ENCODE results near the gene TTLL12. TPM values are rescaled to one million over a fixed set of nuclear protein-coding genes. Genes with fewer than 3 reads are reported as not detected.

Gene TTLL12
- total RNA-seq, 2 experiments from 2014 or later = 66.5 to 71.5 TPM

DNA sequence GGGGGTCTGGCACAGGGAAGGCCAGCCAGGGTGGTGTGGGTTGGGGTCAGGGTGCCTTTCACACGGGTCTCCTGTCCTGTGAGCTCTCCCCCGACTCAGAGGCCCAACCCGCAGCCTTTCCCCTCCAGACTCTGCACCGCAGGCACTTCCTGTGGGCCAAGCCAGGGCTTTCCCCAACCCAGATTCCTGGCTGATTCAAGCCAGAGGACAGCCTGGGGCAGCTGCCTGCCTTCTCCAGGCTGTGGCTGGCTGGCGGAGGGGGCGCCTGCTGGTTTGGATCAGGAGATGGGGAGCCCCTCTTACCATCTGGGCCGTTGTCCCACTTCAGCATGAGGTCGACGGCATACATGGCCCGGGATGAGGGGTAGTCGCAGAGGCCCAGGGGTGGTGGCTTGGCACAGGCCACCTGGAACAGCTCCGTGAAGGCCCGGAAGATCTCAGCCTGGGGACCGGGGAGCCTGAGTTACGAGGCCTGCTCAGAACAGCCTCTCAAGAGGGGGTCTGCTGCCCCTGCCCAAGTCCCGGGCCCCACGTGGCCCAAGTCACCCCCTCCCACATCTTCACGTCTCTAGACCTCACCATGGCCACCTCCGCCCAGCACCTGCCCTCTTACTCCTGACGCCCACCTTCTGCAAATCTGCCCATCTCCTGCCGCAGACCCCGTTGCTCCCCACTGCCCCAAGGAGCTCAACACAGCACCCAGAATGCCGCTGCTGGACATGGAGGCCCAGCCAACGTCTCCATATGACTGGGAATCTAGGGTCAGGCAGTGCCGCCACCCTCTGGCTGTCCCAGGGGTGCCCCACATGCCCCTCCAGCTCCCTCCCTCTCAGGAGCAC, 18.2 kb downstream of the TTLL12 start:
- H3K36me3 ChIP-seq (ENCODE audit: insufficient read depth, low read length) = peaks cover 59% of the 10 kb centered on the region
- CTCF ChIA-PET (ENCODE audit: unreplicated experiment) = no interaction called here
- no TSS peak for BruUV-seq (replicated peaks)

GRCh38 chr22:43167001-43167589, 19.8 kb downstream of the TTLL12 start:
- Histone ChIP-seq H2AFZ (ENCODE audit: low read length) (no peak overlapping the region), H4K20me1 (ENCODE audit: insufficient read depth, low read length) (no peaks in the 10 kb centered on the region), H3K4me3 (ENCODE audit: low read depth, low read length, poor library complexity, severe bottlenecking) (no peak overlapping the region), H3K79me2 (ENCODE audit: insufficient read depth, low read depth, low read length) (no peaks in the 10 kb centered on the region), H3K36me3 (ENCODE audit: insufficient read depth, low read length) (peaks cover 46% of the 10 kb centered on the region), H3K4me1 (ENCODE audit: insufficient read depth, low read length, poor library complexity, severe bottlenecking) (no peaks in the 10 kb centered on the region), H3K9me2 (ENCODE audit: insufficient read depth, low read length) (no peaks in the 10 kb centered on the region), H3K4me2 (ENCODE audit: low read length) (no peak overlapping the region), H3K9me3 (ENCODE audit: low read length) (no peaks in the 10 kb centered on the region), H3K27ac (ENCODE audit: low read depth, low read length, poor library complexity, severe bottlenecking) (no peak overlapping the region)
- POLR2A ChIA-PET = no interaction called here
- TF ChIP-seq CTCF (conservative IDR thresholded peaks at IDR 0.05; ENCODE audit: low read length) (no peak), EZH2phosphoT487 (IDR thresholded peaks at IDR 0.05; ENCODE audit: borderline replicate concordance, low read depth, low read length) (no peak)
- BruUV-seq (replicated peaks) = TSS peak; percentile 89
- CTCF ChIA-PET (ENCODE audit: unreplicated experiment) = no interaction called here
- intact Hi-C loops (cut with micrococcal nuclease; ENCODE audit: unreplicated experiment) = no loop called here
- no peak for DNase-seq (ENCODE audit: low spot score)

More for the DNA sequence above, 18.2 kb downstream of the TTLL12 start:
- Histone ChIP-seq H4K20me1 (ENCODE audit: insufficient read depth, low read length) (no peaks in the 10 kb centered on the region), H2AFZ (ENCODE audit: low read length) (no peak overlapping the region), H3K4me2 (ENCODE audit: low read length) (no peak overlapping the region), H3K9me3 (ENCODE audit: low read length) (no peaks in the 10 kb centered on the region), H3K4me3 (ENCODE audit: low read depth, low read length, poor library complexity, severe bottlenecking) (no peak overlapping the region), H3K4me1 (ENCODE audit: insufficient read depth, low read length, poor library complexity, severe bottlenecking) (no peaks in the 10 kb centered on the region), H3K27ac (ENCODE audit: low read depth, low read length, poor library complexity, severe bottlenecking) (no peak overlapping the region), H3K79me2 (ENCODE audit: insufficient read depth, low read depth, low read length) (no peaks in the 10 kb centered on the region), H3K9me2 (ENCODE audit: insufficient read depth, low read length) (no peaks in the 10 kb centered on the region)
- no peak for TF ChIP-seq CTCF (conservative IDR thresholded peaks at IDR 0.05; ENCODE audit: low read length)
- no peak for TF ChIP-seq EZH2phosphoT487 (IDR thresholded peaks at IDR 0.05; ENCODE audit: borderline replicate concordance, low read depth, low read length)
- no peak for DNase-seq (ENCODE audit: low spot score)
- POLR2A ChIA-PET = interaction anchor here (0.6 kb wide), 1 partner anchor 515 kb away, joined by 4 read pairs; no protein-coding TSS in a partner anchor
- intact Hi-C loops (cut with micrococcal nuclease; ENCODE audit: unreplicated experiment) = no loop called here

Measured in OCI-LY7 (cell line).